ENCODE data around the gene CHST3. TPM values are rescaled to one million over a fixed set of nuclear protein-coding genes. Genes with fewer than 3 reads are reported as not detected.

Gene CHST3
- total RNA-seq, 1 experiment from 2014 or later, result 44.6 TPM

- ChIA-PET POLR2A (interaction anchor here (0.6 to 1.1 kb wide), 3 partner anchors 13 to 73 kb away, joined by 3 read pairs; no protein-coding TSS in a partner anchor), CTCF (interaction anchor here (1.5 to 2.0 kb wide), 4 partner anchors 14 to 77 kb away, joined by 4 to 11 read pairs (median 6); no protein-coding TSS in a partner anchor)
- in situ Hi-C loops (cut with HindIII; ENCODE audit: low pct_unique_long_range_greater_than_20kb, low sequenced_read_pairs), result loop anchor here (25.0 kb wide), 1 partner anchor 341 kb away; no protein-coding TSS in a partner anchor
- no peak for TF ChIP-seq SIN3A (IDR thresholded peaks at IDR 0.05; ENCODE audit: borderline replicate concordance, insufficient read depth, low read depth, low read length)
- H3K36me3 ChIP-seq (ENCODE audit: control insufficient read depth, insufficient read depth, low read length), result no peaks in the 10 kb centered on the region; the same call in 1 of the 2 replicates
- BruUV-seq (replicated peaks), result no TSS peak
- H3K4me3 ChIP-seq (ENCODE audit: low read depth in 2 of 2, low read length in 2 of 2), result peak overlapping the region; percentile 26 to 27
- no peaks in the 10 kb centered on the region for H3K27me3 ChIP-seq (ENCODE audit: control insufficient read depth, insufficient read depth, low read length)
- no peak for DNase-seq (ENCODE audit: low read depth, low spot score)
- peak overlapping the region; percentile 83 for H3K27ac ChIP-seq (ENCODE audit: low read length)
- no peaks in the 10 kb centered on the region for H3K9me3 ChIP-seq (ENCODE audit: control insufficient read depth, insufficient read depth, low read depth, low read length)
- H3K4me1 ChIP-seq (ENCODE audit: control insufficient read depth, insufficient read depth, low read length), result peaks cover 96% of the 10 kb centered on the region
- no peak for ATAC-seq
- intact Hi-C loops (cut with micrococcal nuclease; ENCODE audit: unreplicated experiment), result loop anchor here (5.0 kb wide), 2 partner anchors 54 to 74 kb away; no protein-coding TSS in a partner anchor
These were observed 7.1 kb downstream of the CHST3 start for GRCh38 chr10:71971311-71971731.

GRCh38 chr10:71971769-71972555, 7.8 kb downstream of the CHST3 start:
- ATAC-seq (no peak), DNase-seq (ENCODE audit: low read depth, low spot score) (no peak)
- Histone ChIP-seq H3K27me3 (ENCODE audit: control insufficient read depth, insufficient read depth, low read length) (no peaks in the 10 kb centered on the region), H3K27ac (ENCODE audit: low read length) (peak overlapping the region; percentile 79), H3K4me3 (ENCODE audit: low read depth in 2 of 2, low read length in 2 of 2) (peak overlapping the region; percentile 26 to 27; a peak in 3 of 4 replicates), H3K36me3 (ENCODE audit: control insufficient read depth, insufficient read depth, low read length) (no peaks in the 10 kb centered on the region; the same call in 1 of the 2 replicates), H3K4me1 (ENCODE audit: control insufficient read depth, insufficient read depth, low read length) (peaks cover 96% of the 10 kb centered on the region), H3K9me3 (ENCODE audit: control insufficient read depth, insufficient read depth, low read depth, low read length) (no peaks in the 10 kb centered on the region)
- CTCF ChIA-PET, result interaction anchor here (0.6 to 2.0 kb wide), 4 partner anchors 9 to 77 kb away, joined by 3 to 11 read pairs (median 6); no protein-coding TSS in a partner anchor
- in situ Hi-C loops (cut with HindIII; ENCODE audit: low pct_unique_long_range_greater_than_20kb, low sequenced_read_pairs) (loop anchor here (25.0 kb wide), 1 partner anchor 340 kb away; no protein-coding TSS in a partner anchor), intact Hi-C loops (cut with micrococcal nuclease; ENCODE audit: unreplicated experiment) (loop anchor here (5.0 kb wide), 2 partner anchors 55 to 75 kb away; no protein-coding TSS in a partner anchor)
- no TSS peak for BruUV-seq (replicated peaks)
- TF ChIP-seq CTCF (IDR thresholded peaks at IDR 0.05), result no peak
- TF ChIP-seq SIN3A (IDR thresholded peaks at IDR 0.05; ENCODE audit: borderline replicate concordance, insufficient read depth, low read depth, low read length), result no peak
- no peak for TF ChIP-seq TCF7L2 (IDR thresholded peaks at IDR 0.05; ENCODE audit: low read depth, low read length)
- no peak for TF ChIP-seq POLR2AphosphoS5 (IDR thresholded peaks at IDR 0.05; ENCODE audit: low read depth, low read length)
- TF ChIP-seq, protein P1, sequence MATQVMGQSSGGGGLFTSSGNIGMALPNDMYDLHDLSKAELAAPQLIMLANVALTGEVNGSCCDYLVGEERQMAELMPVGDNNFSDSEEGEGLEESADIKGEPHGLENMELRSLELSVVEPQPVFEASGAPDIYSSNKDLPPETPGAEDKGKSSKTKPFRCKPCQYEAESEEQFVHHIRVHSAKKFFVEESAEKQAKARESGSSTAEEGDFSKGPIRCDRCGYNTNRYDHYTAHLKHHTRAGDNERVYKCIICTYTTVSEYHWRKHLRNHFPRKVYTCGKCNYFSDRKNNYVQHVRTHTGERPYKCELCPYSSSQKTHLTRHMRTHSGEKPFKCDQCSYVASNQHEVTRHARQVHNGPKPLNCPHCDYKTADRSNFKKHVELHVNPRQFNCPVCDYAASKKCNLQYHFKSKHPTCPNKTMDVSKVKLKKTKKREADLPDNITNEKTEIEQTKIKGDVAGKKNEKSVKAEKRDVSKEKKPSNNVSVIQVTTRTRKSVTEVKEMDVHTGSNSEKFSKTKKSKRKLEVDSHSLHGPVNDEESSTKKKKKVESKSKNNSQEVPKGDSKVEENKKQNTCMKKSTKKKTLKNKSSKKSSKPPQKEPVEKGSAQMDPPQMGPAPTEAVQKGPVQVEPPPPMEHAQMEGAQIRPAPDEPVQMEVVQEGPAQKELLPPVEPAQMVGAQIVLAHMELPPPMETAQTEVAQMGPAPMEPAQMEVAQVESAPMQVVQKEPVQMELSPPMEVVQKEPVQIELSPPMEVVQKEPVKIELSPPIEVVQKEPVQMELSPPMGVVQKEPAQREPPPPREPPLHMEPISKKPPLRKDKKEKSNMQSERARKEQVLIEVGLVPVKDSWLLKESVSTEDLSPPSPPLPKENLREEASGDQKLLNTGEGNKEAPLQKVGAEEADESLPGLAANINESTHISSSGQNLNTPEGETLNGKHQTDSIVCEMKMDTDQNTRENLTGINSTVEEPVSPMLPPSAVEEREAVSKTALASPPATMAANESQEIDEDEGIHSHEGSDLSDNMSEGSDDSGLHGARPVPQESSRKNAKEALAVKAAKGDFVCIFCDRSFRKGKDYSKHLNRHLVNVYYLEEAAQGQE (IDR thresholded peaks at IDR 0.05; ENCODE audit: insufficient read depth in 1 of 2, low read depth in 2 of 2, low read length in 1 of 2), result no peak
- POLR2A ChIA-PET, result interaction anchor here (0.6 kb wide), 1 partner anchor 28 kb away, joined by 3 read pairs; no protein-coding TSS in a partner anchor

Data from Panc1 (cell line).